NCI-H2107 treated with DMSO at 0.1 percent for 48 hours (cell line): Measurements from ENCODE around the gene BANF1.
A peak's percentile ranks its signal among the peaks of the same experiment; 100 is the strongest.

Source experiments
- DNase-seq: peaks from one replicate; lab custom pipeline; 2025; ENCODE audit not compliant: unreplicated experiment; lab: John Stamatoyannopoulos, UW

The BANF1 gene, protein sequence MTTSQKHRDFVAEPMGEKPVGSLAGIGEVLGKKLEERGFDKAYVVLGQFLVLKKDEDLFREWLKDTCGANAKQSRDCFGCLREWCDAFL

GRCh38 chr11:66001942-66002647 is at the start of gene BANF1, which contains the start of gene EIF1AD:
BANF1 (plus strand) TSS chr11:66002503; CDS start chr11:66003251, 748 bp downstream.
EIF1AD (minus strand) TSS chr11:66002157; CDS start chr11:66000389, 1,768 bp downstream.
- peak; percentile 97 for DNase-seq

DNA sequence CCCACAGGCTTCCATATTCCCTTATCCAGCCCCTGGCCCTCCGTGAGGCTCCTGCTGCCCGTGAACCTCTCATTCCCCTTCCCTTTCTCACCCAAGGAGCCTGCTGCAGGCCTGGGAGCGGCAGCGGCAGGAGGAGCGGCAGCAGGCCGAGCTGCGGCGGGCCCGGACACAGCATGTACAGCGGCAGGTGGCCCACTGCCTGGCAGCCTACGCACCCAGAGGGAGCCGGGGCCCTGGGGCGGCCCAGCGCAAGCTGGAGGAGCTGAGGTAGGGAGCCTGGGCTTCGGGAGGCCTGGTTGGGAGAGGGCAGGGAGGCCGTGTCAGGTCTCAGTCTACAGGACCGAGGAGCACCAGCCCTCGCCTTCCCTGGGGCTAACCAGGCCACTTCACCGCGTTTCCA is 48.8 kb upstream of the BANF1 start:
- DNase-seq = no peak

GRCh38 chr11:65954771-65955170 is 47.5 kb upstream of the BANF1 start:
- DNase-seq = no peak

GRCh38 chr11:65958291-65958690 is 44.0 kb upstream of the BANF1 start:
- DNase-seq = no peak

GRCh38 chr11:65958774-65959420 is 43.4 kb upstream of the BANF1 start:
- no peak for DNase-seq

DNA sequence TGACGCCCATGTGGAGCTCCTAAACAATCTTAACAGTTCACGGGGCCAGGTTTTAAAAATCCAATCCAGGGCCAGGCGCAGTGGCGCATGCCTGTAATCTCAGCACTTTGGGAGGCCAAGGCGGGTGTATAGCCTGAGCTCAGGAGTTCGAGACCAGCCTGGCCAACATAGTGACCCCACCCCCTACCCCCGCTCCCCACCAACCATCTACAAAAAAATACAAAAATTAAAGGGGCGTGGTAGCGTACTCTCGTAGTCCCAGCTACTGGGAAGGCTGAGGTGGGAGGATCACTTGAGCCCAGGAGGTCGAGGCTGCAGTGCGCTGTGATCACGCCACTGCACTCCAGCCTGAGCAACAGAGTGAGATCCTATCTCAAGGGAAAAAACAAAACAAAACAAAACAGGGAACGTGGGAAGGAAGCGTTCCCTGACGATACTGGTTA is 41.5 kb upstream of the BANF1 start:
- DNase-seq = no peak

- DNase-seq = peak; percentile 88
Measured at GRCh38 chr11:65961267-65962140, 40.8 kb upstream of the BANF1 start, which contains the start of gene SART1. SART1 (plus strand) TSS chr11:65961734; CDS start chr11:65961781, 47 bp downstream.

DNA sequence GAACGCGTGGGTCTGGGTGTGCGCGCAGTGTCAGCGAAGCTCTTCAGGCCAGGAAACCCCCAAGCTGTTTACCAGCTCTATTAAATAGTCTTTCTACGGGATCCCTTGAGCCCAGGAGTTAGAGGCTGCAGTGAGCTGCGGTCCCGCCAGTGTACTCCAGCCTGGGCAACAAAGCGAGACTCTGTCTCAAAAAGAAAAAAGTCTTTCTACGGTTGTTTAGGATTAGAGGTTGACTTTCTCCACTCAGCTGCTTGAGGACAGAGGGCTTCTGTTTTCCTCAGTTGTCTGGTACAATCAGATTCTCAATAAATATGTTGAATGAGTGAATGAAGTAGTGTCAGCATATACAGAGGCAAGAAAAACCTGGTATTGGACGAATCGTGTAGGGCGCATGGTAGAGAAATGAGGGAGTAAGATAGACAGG is 40.1 kb upstream of the BANF1 start:
- no peak for DNase-seq

- DNase-seq = no peak
Measured at GRCh38 chr11:65964906-65965305, 37.4 kb upstream of the BANF1 start.

DNA sequence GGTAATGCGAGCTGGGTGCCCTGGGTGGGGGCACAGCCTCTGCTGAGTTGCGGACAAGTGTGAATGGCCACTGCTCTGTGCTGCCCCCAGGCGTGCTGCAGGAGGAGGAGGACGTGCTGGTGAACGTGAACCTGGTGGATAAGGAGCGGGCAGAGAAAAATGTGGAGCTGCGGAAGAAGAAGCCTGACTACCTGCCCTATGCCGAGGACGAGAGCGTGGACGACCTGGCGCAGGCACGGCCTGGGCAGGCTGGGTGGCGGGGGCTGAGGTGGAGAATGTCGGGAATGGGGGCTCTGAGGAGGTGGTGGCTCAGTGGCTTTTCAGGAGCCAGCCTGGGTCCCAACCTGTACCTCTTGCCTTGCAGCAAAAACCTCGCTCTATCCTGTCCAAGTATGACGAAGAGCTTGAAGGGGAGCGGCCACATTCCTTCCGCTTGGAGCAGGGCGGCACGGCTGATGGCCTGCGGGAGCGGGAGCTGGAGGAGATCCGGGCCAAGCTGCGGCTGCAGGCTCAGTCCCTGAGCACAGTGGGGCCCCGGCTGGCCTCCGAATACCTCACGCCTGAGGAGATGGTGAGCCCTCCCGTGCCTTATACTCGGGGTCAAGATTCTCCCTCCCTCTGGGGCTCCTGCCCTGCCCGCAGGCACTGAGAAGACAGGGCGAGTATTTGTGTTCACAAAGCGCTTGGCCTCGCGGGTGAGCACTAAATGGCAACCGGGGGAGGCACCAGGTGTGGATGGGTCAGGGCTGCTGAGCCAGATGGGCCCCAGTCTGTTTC is 36.1 kb upstream of the BANF1 start:
- DNase-seq = no peak

- DNase-seq = no peak
Measured at GRCh38 chr11:65967329-65967934, 34.9 kb upstream of the BANF1 start.

DNA sequence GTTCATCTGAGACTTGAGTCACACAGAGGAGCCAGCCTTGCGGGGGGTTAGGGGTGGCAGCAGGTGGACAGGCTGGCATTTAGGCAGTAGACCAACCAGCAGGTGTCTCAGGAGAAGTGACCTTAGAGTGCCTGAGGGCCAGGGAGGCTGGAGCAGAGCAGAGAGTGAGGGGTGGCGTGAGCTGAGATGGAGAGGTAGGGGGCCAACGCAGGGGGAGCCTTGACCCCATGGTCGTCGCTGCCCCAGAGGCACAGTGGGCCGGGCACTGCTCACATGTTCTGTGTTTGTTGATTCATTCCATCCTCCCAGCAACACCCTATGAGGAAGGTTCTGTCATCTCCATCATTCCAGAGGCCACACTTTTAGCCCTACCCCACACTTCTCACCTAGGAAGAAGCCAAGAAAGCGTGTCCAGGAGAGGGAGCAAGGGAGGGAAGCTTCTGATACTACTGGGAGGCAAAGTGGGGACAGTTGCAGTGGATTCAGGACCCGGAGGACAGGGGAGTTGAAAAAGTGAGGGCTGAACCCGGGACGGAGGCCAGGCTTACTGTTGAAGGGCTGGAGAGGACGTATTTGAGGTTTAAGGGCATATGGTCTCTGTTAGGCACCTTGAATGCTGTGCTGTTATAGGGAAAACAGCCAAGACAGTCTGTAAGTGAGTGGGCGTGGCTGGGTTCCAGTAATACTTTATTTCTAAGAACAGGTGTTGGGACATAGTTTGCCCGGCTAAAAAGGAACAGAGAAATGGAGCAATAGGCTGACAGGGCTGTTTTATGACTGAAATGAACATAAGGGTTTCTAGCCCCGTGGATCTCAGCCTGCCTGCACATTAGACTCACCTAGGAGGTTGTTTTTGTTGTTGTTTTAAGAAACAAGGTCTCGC is 33.5 kb upstream of the BANF1 start:
- no peak for DNase-seq

DNA sequence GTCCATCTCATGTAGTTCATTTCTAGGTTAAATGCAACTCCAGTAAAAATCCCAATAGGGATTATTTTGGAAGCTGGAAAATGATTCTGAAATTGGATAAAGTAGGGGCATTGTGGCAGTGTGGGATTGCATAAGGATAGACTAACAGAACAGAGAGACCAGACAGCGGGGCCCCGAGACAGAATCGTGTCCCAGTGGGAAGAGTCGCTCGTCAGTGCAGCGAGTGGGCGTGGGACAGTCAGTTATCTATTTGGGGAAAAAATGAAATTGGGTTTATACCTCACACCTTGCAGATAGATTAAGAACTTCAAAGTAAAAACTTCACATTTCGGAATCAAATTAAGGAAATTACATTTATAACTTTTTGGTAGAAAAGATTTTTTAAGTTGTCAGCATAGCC is 30.2 kb upstream of the BANF1 start:
- DNase-seq = no peak

DNA sequence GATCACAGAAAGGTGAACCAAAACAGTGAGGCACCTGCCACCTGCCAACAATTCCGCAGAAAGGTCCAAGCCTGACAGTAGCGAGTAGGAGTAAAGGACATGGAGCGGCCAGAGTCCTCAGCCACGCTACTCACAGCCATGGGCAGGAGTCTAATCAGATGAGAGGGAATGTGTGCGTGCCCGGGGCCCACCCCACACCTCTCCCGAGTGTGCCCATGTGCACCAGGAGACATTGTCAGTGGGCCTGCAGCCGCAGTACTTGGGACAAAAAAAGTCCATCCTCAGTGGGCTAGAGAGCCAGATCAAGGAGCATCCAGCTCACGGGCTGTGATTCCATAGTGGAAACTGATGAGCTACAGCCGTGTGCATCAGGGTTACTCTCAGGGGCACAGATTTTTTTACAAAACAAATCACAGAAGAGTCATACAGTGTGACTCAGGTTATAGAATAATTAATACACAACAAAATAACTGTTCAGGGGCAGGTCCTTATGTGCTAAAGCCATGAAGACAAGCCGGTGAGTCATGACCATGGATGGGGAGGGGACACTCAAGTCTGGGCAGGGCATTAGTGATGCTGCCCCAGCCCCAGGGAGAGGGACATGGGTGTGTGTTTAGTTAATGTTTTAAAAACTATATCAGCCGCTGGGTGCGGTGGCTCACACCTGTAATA is 28.7 kb upstream of the BANF1 start:
- DNase-seq = no peak

- no peak for DNase-seq
Measured at GRCh38 chr11:65975771-65976170, 26.5 kb upstream of the BANF1 start.

DNA sequence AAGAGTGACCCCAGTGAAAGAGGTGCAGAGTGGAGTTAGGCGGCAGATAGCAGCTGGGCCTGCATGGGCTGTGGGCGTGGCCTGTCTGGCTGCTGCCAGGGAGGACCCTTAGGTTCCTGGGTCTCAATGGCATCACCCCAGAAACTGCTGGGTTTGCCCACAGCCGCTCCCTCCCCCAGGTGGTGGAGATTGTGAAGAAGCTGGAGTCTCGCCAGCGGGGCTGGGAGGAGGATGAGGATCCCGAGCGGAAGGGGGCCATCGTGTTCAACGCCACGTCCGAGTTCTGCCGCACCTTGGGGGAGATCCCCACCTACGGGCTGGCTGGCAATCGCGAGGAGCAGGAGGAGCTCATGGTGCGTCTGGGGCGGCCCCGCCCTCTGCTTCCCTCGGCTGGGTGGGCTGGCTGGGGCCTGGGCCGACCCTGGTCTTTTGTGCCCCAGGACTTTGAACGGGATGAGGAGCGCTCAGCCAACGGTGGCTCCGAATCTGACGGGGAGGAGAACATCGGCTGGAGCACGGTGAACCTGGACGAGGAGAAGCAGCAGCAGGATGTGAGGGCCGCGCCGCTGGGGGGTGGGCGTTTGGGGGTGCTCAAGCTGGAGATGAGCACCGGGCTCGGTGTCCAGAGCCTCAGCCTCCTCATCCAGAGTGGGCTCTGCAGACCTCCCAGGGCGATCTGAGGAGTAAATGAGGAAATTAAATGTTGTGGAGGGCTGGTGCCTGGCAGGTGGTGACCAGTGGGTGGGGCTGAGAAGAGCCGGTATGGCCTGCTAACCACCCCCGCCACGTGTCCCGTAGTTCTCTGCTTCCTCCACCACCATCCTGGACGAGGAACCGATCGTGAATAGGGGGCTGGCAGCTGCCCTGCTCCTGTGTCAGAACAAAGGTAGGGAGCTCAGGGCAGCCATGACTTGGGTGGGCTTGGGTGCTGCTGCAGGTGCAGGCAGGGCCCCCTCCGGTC is 25.8 kb upstream of the BANF1 start:
- no peak for DNase-seq

DNA sequence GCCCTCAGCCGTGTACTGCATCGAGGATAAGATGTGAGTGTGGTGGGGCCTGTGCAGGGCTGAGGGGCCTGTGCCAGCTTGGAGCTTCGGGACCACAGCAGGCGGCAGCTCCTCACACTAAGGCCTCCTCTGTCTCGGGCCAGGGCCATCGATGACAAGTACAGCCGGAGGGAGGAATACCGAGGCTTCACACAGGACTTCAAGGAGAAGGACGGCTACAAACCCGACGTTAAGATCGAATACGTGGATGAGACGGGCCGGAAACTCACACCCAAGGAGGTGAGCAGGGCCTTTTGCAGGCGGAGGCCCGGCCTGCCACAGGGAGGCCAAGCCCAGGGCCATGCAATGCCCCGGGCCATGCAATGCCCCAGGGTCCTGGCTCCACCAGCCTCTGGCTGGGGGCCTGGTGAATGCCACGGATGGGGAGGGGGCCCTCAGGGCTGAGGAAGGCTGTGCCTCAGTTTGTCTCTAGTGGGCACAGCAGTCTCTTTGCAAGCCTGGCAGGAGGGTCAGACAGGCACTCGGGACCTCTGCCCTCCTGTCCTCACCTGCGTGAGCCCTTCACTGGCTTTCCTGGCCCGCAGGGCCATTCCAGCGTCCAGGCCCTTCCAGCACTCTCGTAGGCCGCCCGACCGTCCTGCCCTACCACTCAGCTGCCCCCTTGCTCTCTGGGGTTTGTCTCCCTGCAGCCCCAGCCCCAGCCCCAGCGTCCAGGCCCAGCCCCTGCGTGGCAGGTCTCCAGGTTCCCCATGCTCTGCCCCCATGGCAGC is 24.5 kb upstream of the BANF1 start:
- no peak for DNase-seq
